GM21447 (cell line): ENCODE data around the gene ZNF724.
"Not testable (repeated sequence)": the region's sequence is repeated elsewhere in the genome, so short reads cannot be mapped to it uniquely, and the experiment has no call there.

Experiments used
- ATAC-seq: cut with Tn5 transposase; IDR thresholded peaks from one replicate; pipeline ENCODE4 v1.9.1; 2021; ENCODE audit not compliant: unreplicated experiment

Gene ZNF724

GRCh38 chr19:23253256-23253655, 3.1 kb upstream of the ZNF724 start:
- not testable (repeated sequence) for ATAC-seq

- ATAC-seq, result no peak
Observed at GRCh38 chr19:23241419-23241818, 8.8 kb downstream of the ZNF724 start.

GRCh38 chr19:23222998-23223652, 27.1 kb downstream of the ZNF724 start:
- no peak for ATAC-seq

- no peak for ATAC-seq
Observed at GRCh38 chr19:23203841-23204344, 46.3 kb downstream of the ZNF724 start.

- no peak for ATAC-seq
Observed at GRCh38 chr19:23190341-23190740, 59.9 kb downstream of the ZNF724 start.

- ATAC-seq, result no peak
Observed at GRCh38 chr19:23183251-23183650, 66.9 kb downstream of the ZNF724 start.
